GM18951 (cell line): ENCODE data around the gene TNFRSF19.
"Not testable (repeated sequence)": the region's sequence is repeated elsewhere in the genome, so short reads cannot be mapped to it uniquely, and the experiment has no call there.

Experiments used
- POLR2A ChIP-seq: IDR thresholded peaks from 4 replicates; pipeline ENCODE4 v1.6.1; 2011; ENCODE audit warnings: mild to moderate bottlenecking; ENCODE audit not compliant: insufficient read length, insufficient read depth; ENCODE audit errors: extremely low read depth
- in situ Hi-C: fragments of 300-500 bp; cut with MboI; formaldehyde crosslinking; loops from one replicate; pipeline ENCODE4 v1.12.0; 2022; ENCODE audit warnings: low sequenced_read_pairs, mixed read lengths, inconsistent platforms; ENCODE audit not compliant: unreplicated experiment

The TNFRSF19 gene

GRCh38 chr13:23570099-23570920 is at the start of gene TNFRSF19:
TNFRSF19 (plus strand) TSS chr13:23570412; CDS start chr13:23590184, 19,772 bp downstream.
- in situ Hi-C loops: no loop called here
- no peak for TF ChIP-seq POLR2A

GRCh38 chr13:23529926-23530325 is 40.3 kb upstream of the TNFRSF19 start:
- in situ Hi-C loops: not testable (repeated sequence)

- in situ Hi-C loops: no loop called here
Observed at GRCh38 chr13:23531446-23531845, 38.8 kb upstream of the TNFRSF19 start.

GRCh38 chr13:23534090-23534489 is 36.1 kb upstream of the TNFRSF19 start:
- in situ Hi-C loops: no loop called here
- no peak for TF ChIP-seq POLR2A

More at GRCh38 chr13:23531446-23531845, 38.8 kb upstream of the TNFRSF19 start:
- no peak for TF ChIP-seq POLR2A

- TF ChIP-seq POLR2A: no peak
Observed at GRCh38 chr13:23541221-23541824, 28.9 kb upstream of the TNFRSF19 start.

GRCh38 chr13:23544668-23545067 is 25.5 kb upstream of the TNFRSF19 start:
- in situ Hi-C loops: no loop called here
- TF ChIP-seq POLR2A: no peak

More at GRCh38 chr13:23541221-23541824, 28.9 kb upstream of the TNFRSF19 start:
- in situ Hi-C loops: no loop called here

GRCh38 chr13:23547000-23547590 is 23.1 kb upstream of the TNFRSF19 start:
- in situ Hi-C loops: no loop called here
- no peak for TF ChIP-seq POLR2A

GRCh38 chr13:23549724-23550123 is 20.5 kb upstream of the TNFRSF19 start:
- no peak for TF ChIP-seq POLR2A
- in situ Hi-C loops: no loop called here

GRCh38 chr13:23550163-23550562 is 20.0 kb upstream of the TNFRSF19 start:
- in situ Hi-C loops: no loop called here

GRCh38 chr13:23551213-23552008 is 18.8 kb upstream of the TNFRSF19 start:
- in situ Hi-C loops: no loop called here

More at GRCh38 chr13:23550163-23550562, 20.0 kb upstream of the TNFRSF19 start:
- TF ChIP-seq POLR2A: no peak

GRCh38 chr13:23552171-23552570 is 18.0 kb upstream of the TNFRSF19 start:
- in situ Hi-C loops: no loop called here
- no peak for TF ChIP-seq POLR2A

More at GRCh38 chr13:23551213-23552008, 18.8 kb upstream of the TNFRSF19 start:
- no peak for TF ChIP-seq POLR2A

- in situ Hi-C loops: no loop called here
- TF ChIP-seq POLR2A: no peak
Observed at GRCh38 chr13:23552661-23553060, 17.6 kb upstream of the TNFRSF19 start.

GRCh38 chr13:23554000-23554399 is 16.2 kb upstream of the TNFRSF19 start:
- in situ Hi-C loops: no loop called here
- TF ChIP-seq POLR2A: no peak

- in situ Hi-C loops: no loop called here
- no peak for TF ChIP-seq POLR2A
Observed at GRCh38 chr13:23557043-23557442, 13.2 kb upstream of the TNFRSF19 start.
